HCT116 (cell line): ENCODE measurements around the gene NF1. TPM values are rescaled to one million over a fixed set of nuclear protein-coding genes. Genes with fewer than 3 reads are reported as not detected.

Source experiments
- ATAC-seq: fragments of 200-7000 bp; cut with Tn5 transposase; 2 replicates; pipeline ENCODE4 v1.9.1; 2020; ENCODE audit warnings: mild to moderate bottlenecking, moderate library complexity
- BruUV-seq: library from RNA; stranded (reverse); fragments of 400-500 nt; replicated peaks from 2 replicates; lab custom pipeline; 2021; lab: Mats Ljungman, UMichigan
- CTCF ChIA-PET: fragments of 300-600 bp; sonication (Branson Sonifier 250); formaldehyde crosslinking; loops from one replicate; lab custom pipeline; 2021; ENCODE audit warnings: antibody characterized with exemption; lab: Charles Lee
- POLR2A ChIA-PET: fragments of 300-600, 350-600 bp; sonication (Branson Sonifier 250); formaldehyde crosslinking; loops from one replicate; lab custom pipeline; 2021; ENCODE audit warnings: antibody characterized with exemption; lab: Charles Lee
- RAD21 ChIA-PET, 2 experiments: fragments of 300-600 bp; sonication (Branson Sonifier 250); formaldehyde crosslinking; loops; one replicate each; lab custom pipeline; 2023; ENCODE audit warnings: low total read pairs in 2 of 2; ENCODE audit not compliant: uncharacterized antibody in 2 of 2, unreplicated experiment in 2 of 2, low non-redundant PET in 1 of 2; lab: Charles Lee
- DNase-seq: peaks from one replicate; pipeline ENCODE4 v3.0.0-alpha.2; 2010; ENCODE audit warnings: low read depth, low spot score
- H2AFZ ChIP-seq: fragments of 200-600 bp; shearing (Covaris generic), sonication (generic); 2 replicates; pipeline ENCODE4 v1.6.1; 2017; ENCODE audit warnings: low read depth, mixed run types, mixed read lengths, antibody characterized with exemption, low read length; ENCODE audit not compliant: poor library complexity, severe bottlenecking
- H3K27ac ChIP-seq: 2 replicates; pipeline ENCODE4 v1.5.1; 2012; ENCODE audit warnings: low read depth, low read length
- H3K27me3 ChIP-seq: fragments of 200-600 bp; sonication (generic); 2 replicates; pipeline ENCODE4 v1.6.1; 2016; ENCODE audit warnings: mixed run types, low read length, mixed read lengths; ENCODE audit not compliant: insufficient read depth
- H3K36me3 ChIP-seq, 2 experiments: fragments of 200-500 bp in 1 of 2; fragments of 200-600 bp in 1 of 2; sonication (Bioruptor generic) in 1 of 2; sonication (generic) in 1 of 2; 2 replicates each; pipeline versions ENCODE4 v1.5.1 to v1.6.1; 2014 to 2016; ENCODE audit warnings: low read length in 2 of 2, inconsistent platforms in 1 of 2, mixed read lengths in 1 of 2, mixed run types in 1 of 2; ENCODE audit not compliant: insufficient read depth in 2 of 2, control insufficient read depth in 1 of 2
- H3K4me1 ChIP-seq, 2 experiments: fragments of 200-600 bp in 1 of 2; sonication (generic) in 1 of 2; 2 replicates each; pipeline versions ENCODE4 v1.5.1 to v1.6.1; 2012 to 2017; ENCODE audit warnings: low read length in 2 of 2, inconsistent platforms in 1 of 2, mild to moderate bottlenecking in 1 of 2, mixed read lengths in 1 of 2, mixed run types in 1 of 2, moderate library complexity in 1 of 2; ENCODE audit not compliant: insufficient read depth in 2 of 2, control insufficient read depth in 1 of 2
- H3K4me2 ChIP-seq: fragments of 200-600 bp; sonication (generic); 2 replicates; pipeline ENCODE4 v1.6.1; 2017; ENCODE audit warnings: mixed run types, low read length, mixed read lengths
- H3K4me3 ChIP-seq, 2 experiments: fragments of 200-600 bp in 1 of 2; sonication (generic) in 1 of 2; replicated peaks in 1 of 2; 2 replicates each; pipeline ENCODE4 v1.5.1; 2011 to 2016; ENCODE audit warnings: low read length in 2 of 2, control low read depth in 1 of 2, low read depth in 1 of 2, mild to moderate bottlenecking in 1 of 2, mixed read lengths in 1 of 2, mixed run types in 1 of 2
- H3K79me2 ChIP-seq: fragments of 200-600 bp; sonication (generic); 2 replicates; pipeline ENCODE4 v1.6.1; 2017; ENCODE audit warnings: mild to moderate bottlenecking, mixed run types, low read length, moderate library complexity, mixed read lengths; ENCODE audit not compliant: insufficient read depth
- H3K9ac ChIP-seq: fragments of 200-600 bp; sonication (generic); 2 replicates; pipeline ENCODE4 v1.6.1; 2016; ENCODE audit warnings: low read length, mixed read lengths
- H3K9me2 ChIP-seq: fragments of 200-600 bp; sonication (generic), shearing (Covaris generic); 2 replicates; pipeline ENCODE4 v1.6.1; 2017; ENCODE audit warnings: mixed run types, mild to moderate bottlenecking, moderate library complexity; ENCODE audit not compliant: insufficient read depth
- H3K9me3 ChIP-seq, 2 experiments: fragments of 200-500 bp in 1 of 2; fragments of 200-600 bp in 1 of 2; sonication (Bioruptor generic) in 1 of 2; sonication (generic) in 1 of 2; 2 replicates each; pipeline ENCODE4 v1.6.1; 2014 to 2017; ENCODE audit warnings: low read length in 2 of 2, mixed read lengths in 2 of 2, inconsistent platforms in 1 of 2, low read depth in 1 of 2, mild to moderate bottlenecking in 1 of 2, mixed run types in 1 of 2, moderate library complexity in 1 of 2; ENCODE audit not compliant: control insufficient read depth in 1 of 2, insufficient read depth in 1 of 2
- H4K20me1 ChIP-seq: fragments of 200-600 bp; sonication (generic), shearing (Covaris generic); 2 replicates; pipeline ENCODE4 v1.6.1; 2017; ENCODE audit warnings: mixed run types, mild to moderate bottlenecking, moderate library complexity; ENCODE audit not compliant: insufficient read depth
- ATF3 ChIP-seq: IDR thresholded peaks from 2 replicates; pipeline ENCODE4 v1.6.1; 2012
- CBX3 ChIP-seq: IDR thresholded peaks from 2 replicates; pipeline ENCODE4 v1.6.1; 2012; ENCODE audit warnings: low read depth
- CTCF ChIP-seq, 3 experiments: fragments of 200-600 bp in 1 of 3; sonication (generic) in 1 of 3; IDR thresholded peaks in 2 of 3; conservative IDR thresholded peaks in 1 of 3; 2 replicates each; pipeline ENCODE4 v1.5.1; 2012 to 2017; ENCODE audit warnings: low read depth in 2 of 3, low read length in 2 of 3, antibody characterized with exemption in 1 of 3, borderline replicate concordance in 1 of 3, control low read depth in 1 of 3, mild to moderate bottlenecking in 1 of 3, mixed read lengths in 1 of 3, mixed run types in 1 of 3, moderate library complexity in 1 of 3; ENCODE audit not compliant: insufficient read depth in 1 of 3
- FOSL1 ChIP-seq: IDR thresholded peaks from 2 replicates; pipeline ENCODE4 v1.6.1; 2012; ENCODE audit warnings: low read depth
- POLR2AphosphoS5 ChIP-seq: IDR thresholded peaks from 2 replicates; pipeline ENCODE4 v1.6.1; 2011; ENCODE audit warnings: mild to moderate bottlenecking, low read depth, low read length, moderate library complexity
- SP1 ChIP-seq: IDR thresholded peaks from 2 replicates; pipeline ENCODE4 v1.6.1; 2012; ENCODE audit warnings: low read depth
- SRF ChIP-seq: IDR thresholded peaks from 2 replicates; pipeline ENCODE4 v1.6.1; 2012; ENCODE audit warnings: low read depth
- YY1 ChIP-seq: IDR thresholded peaks from 2 replicates; pipeline ENCODE4 v1.6.1; 2011; ENCODE audit warnings: low read length, low read depth, moderate library complexity, mild to moderate bottlenecking; ENCODE audit not compliant: insufficient replicate concordance; ENCODE audit errors: extremely low read depth
- ZFX ChIP-seq: fragments of 450-650 bp; IDR thresholded peaks from 2 replicates; pipeline ENCODE4 v1.6.1; 2017
- ZNF274 ChIP-seq: fragments of 200-500 bp; sonication (Bioruptor generic); IDR thresholded peaks from 2 replicates; pipeline ENCODE4 v1.6.1; 2014; ENCODE audit warnings: mild to moderate bottlenecking, low read depth, low read length, inconsistent platforms
- intact Hi-C: fragments of 100-400 bp; cut with micrococcal nuclease; formaldehyde crosslinking; loops from 2 replicates; pipeline ENCODE4 v1.10.0; 2022
- total RNA-seq: library from RNA; stranded (reverse); gene quantifications from one replicate; pipeline ENCODE4 v1.2.1, GENCODE V29; 2021; ENCODE audit not compliant: unreplicated experiment

The NF1 gene
- total RNA-seq, 1 experiment from 2014 or later, result 20.8 TPM

GRCh38 chr17:31128241-31128640 lies 33.5 kb downstream of the NF1 start:
- Histone ChIP-seq H3K36me3 (no peaks in the 10 kb centered on the region), H3K4me3 (no peak overlapping the region), H3K4me1 (no peaks in the 10 kb centered on the region), H3K27ac (no peak overlapping the region), H3K9me3 (no peaks in the 10 kb centered on the region), H3K9ac (no peak overlapping the region), H3K27me3 (no peaks in the 10 kb centered on the region), H2AFZ (no peak overlapping the region), H3K9me2 (no peaks in the 10 kb centered on the region), H3K4me2 (no peak overlapping the region), H4K20me1 (no peaks in the 10 kb centered on the region; the same call in 1 of the 2 replicates), H3K79me2 (peaks cover 96% of the 10 kb centered on the region)
- no TSS peak for BruUV-seq
- RAD21 ChIA-PET, result no interaction called here
- DNase-seq (no peak), ATAC-seq (no peak)
- intact Hi-C loops, result no loop called here
- TF ChIP-seq SRF (no peak), CTCF (IDR thresholded peaks at IDR 0.05 in 2 of 3, conservative IDR thresholded peaks at IDR 0.05 in 1 of 3; ENCODE audit: borderline replicate concordance in 1 of 3, insufficient read depth in 1 of 3, low read depth in 2 of 3, low read length in 2 of 3) (no peak), SP1 (no peak), POLR2AphosphoS5 (no peak), ZNF274 (no peak), ATF3 (no peak), YY1 (no peak), FOSL1 (no peak), CBX3 (no peak), ZFX (no peak)
- CTCF ChIA-PET, result no interaction called here
- POLR2A ChIA-PET, result no interaction called here
